Epithelial cell of esophagus (primary cell): ENCODE data around the gene SCPEP1.
"Not testable (repeated sequence)": the region's sequence is repeated elsewhere in the genome, so short reads cannot be mapped to it uniquely, and the experiment has no call there.

Experiments
- DNase-seq: peaks from one replicate; pipeline ENCODE4 v3.0.0; 2010; ENCODE audit warnings: low read depth
- H3K4me3 ChIP-seq: 2 replicates; pipeline ENCODE4 v1.5.1; 2011; ENCODE audit warnings: mild to moderate bottlenecking, low read length, control low read depth
- CTCF ChIP-seq: IDR thresholded peaks from 2 replicates; pipeline ENCODE4 v1.5.1; 2011; ENCODE audit warnings: low read depth, mild to moderate bottlenecking, low read length, control low read depth, inconsistent platforms; ENCODE audit not compliant: insufficient read depth; ENCODE audit errors: missing control alignments

The SCPEP1 gene

GRCh38 chr17:56934280-56934679 is 43.7 kb upstream of the SCPEP1 start:
- no peak overlapping the region for H3K4me3 ChIP-seq
- peak; percentile 88 for DNase-seq
- TF ChIP-seq CTCF: no peak

- no peak for TF ChIP-seq CTCF
- no peak overlapping the region for H3K4me3 ChIP-seq
- DNase-seq: no peak
Measured at GRCh38 chr17:56935461-56935860, 42.5 kb upstream of the SCPEP1 start.

GRCh38 chr17:56936697-56937322 is 41.1 kb upstream of the SCPEP1 start:
- DNase-seq: peak; percentile 90

GRCh38 chr17:56937687-56938086 is 40.2 kb upstream of the SCPEP1 start:
- TF ChIP-seq CTCF: no peak
- no peak for DNase-seq
- no peak overlapping the region for H3K4me3 ChIP-seq

More at GRCh38 chr17:56936697-56937322, 41.1 kb upstream of the SCPEP1 start:
- no peak for TF ChIP-seq CTCF
- no peak overlapping the region for H3K4me3 ChIP-seq

- H3K4me3 ChIP-seq: not testable (repeated sequence)
- DNase-seq: peak; percentile 55
Measured at GRCh38 chr17:56938206-56938605, 39.7 kb upstream of the SCPEP1 start.

- TF ChIP-seq CTCF: peak; percentile 60
- DNase-seq: peak; percentile 64
Measured at GRCh38 chr17:56939869-56940484, 38.0 kb upstream of the SCPEP1 start.

GRCh38 chr17:56943505-56944125 is 34.3 kb upstream of the SCPEP1 start:
- no peak overlapping the region for H3K4me3 ChIP-seq
- TF ChIP-seq CTCF: no peak
- DNase-seq: no peak

More at GRCh38 chr17:56939869-56940484, 38.0 kb upstream of the SCPEP1 start:
- no peak overlapping the region for H3K4me3 ChIP-seq
